A204.1 (cell line): ENCODE data around the gene PPP1R12A.

ENCODE experiments used
- FAIRE-seq: peaks from 2 replicates; lab custom pipeline; 2012; peaks lifted over from hg19 to GRCh38; lab: Jason Lieb, UNC

PPP1R12A gene

GRCh38 chr12:79766705-79767464 is 168.0 kb downstream of the PPP1R12A start:
- no peak for FAIRE-seq

GRCh38 chr12:79765157-79765556 is 169.7 kb downstream of the PPP1R12A start:
- no peak for FAIRE-seq

GRCh38 chr12:79764641-79765040 is 170.3 kb downstream of the PPP1R12A start:
- no peak for FAIRE-seq

- FAIRE-seq: no peak
Measured at GRCh38 chr12:79763766-79764452, 171.0 kb downstream of the PPP1R12A start.

GRCh38 chr12:79761341-79761740 is 173.6 kb downstream of the PPP1R12A start:
- FAIRE-seq: no peak

- no peak for FAIRE-seq
Measured at GRCh38 chr12:79747274-79747673, 187.6 kb downstream of the PPP1R12A start.

GRCh38 chr12:79737875-79738718 is 196.8 kb downstream of the PPP1R12A start:
- FAIRE-seq: peak; percentile 88

GRCh38 chr12:79732638-79733037 is 202.3 kb downstream of the PPP1R12A start:
- no peak for FAIRE-seq

- FAIRE-seq: no peak
Measured at GRCh38 chr12:79725987-79726386, 208.9 kb downstream of the PPP1R12A start.
